HepG2 (cell line): ENCODE results near the gene MTA1. TPM values are rescaled to one million over a fixed set of nuclear protein-coding genes. Genes with fewer than 3 reads are reported as not detected.

Experiments
- ELF1 ChIP-seq: sonication (generic); formaldehyde crosslinking; IDR thresholded peaks from 2 replicates; pipeline ENCODE4 v1.4.0; 2020; ENCODE audit warnings: missing genetic modification reagents
- FOXO1 ChIP-seq: sonication (generic); formaldehyde crosslinking; IDR thresholded peaks from 2 replicates; pipeline ENCODE4 v1.4.0; 2020; ENCODE audit warnings: missing genetic modification reagents
- HIVEP1 ChIP-seq: sonication (generic); formaldehyde crosslinking; IDR thresholded peaks from 2 replicates; pipeline ENCODE4 v1.4.0; 2020; ENCODE audit warnings: mild to moderate bottlenecking, missing genetic modification reagents
- HOXA5 ChIP-seq: sonication (generic); formaldehyde crosslinking; IDR thresholded peaks from 2 replicates; pipeline ENCODE4 v1.4.0; 2020; ENCODE audit warnings: missing genetic modification reagents
- MED13 ChIP-seq: sonication (generic); formaldehyde crosslinking; IDR thresholded peaks from 2 replicates; pipeline ENCODE4 v1.5.0; 2020; ENCODE audit warnings: missing genetic modification reagents
- POLR2A ChIP-seq, 2 experiments: IDR thresholded peaks; 2 replicates each; pipeline ENCODE4 v1.6.1; 2011; ENCODE audit warnings: low read depth in 2 of 2, low read length in 2 of 2, mild to moderate bottlenecking in 1 of 2, moderate library complexity in 1 of 2; ENCODE audit not compliant: insufficient read depth in 1 of 2
- POLR2G ChIP-seq: fragments of 200-400 bp; formaldehyde crosslinking; IDR thresholded peaks from 2 replicates; pipeline ENCODE4 v1.6.1; 2018; ENCODE audit warnings: mild to moderate bottlenecking, low read depth, low read length, moderate library complexity
- REPIN1 ChIP-seq: sonication (generic); formaldehyde crosslinking; IDR thresholded peaks from 2 replicates; pipeline ENCODE4 v1.8.0; 2022; ENCODE audit warnings: missing genetic modification reagents, low read depth, mild to moderate bottlenecking, borderline replicate concordance
- SNRNP70 ChIP-seq: fragments of 200-400 bp; formaldehyde crosslinking; IDR thresholded peaks from 2 replicates; pipeline ENCODE4 v1.6.1; 2017; ENCODE audit warnings: mild to moderate bottlenecking, low read depth, low read length, moderate library complexity
- ZFX ChIP-seq: sonication (generic); formaldehyde crosslinking; IDR thresholded peaks from 2 replicates; pipeline ENCODE4 v1.4.0; 2020; ENCODE audit warnings: mild to moderate bottlenecking, low read depth, missing genetic modification reagents, moderate library complexity
- ZMYM3 ChIP-seq: sonication (generic); formaldehyde crosslinking; IDR thresholded peaks from 2 replicates; pipeline ENCODE4 v1.5.1; 2020; ENCODE audit warnings: mild to moderate bottlenecking, missing genetic modification reagents
- ZNF232 ChIP-seq: sonication (generic); formaldehyde crosslinking; IDR thresholded peaks from 2 replicates; pipeline ENCODE4 v1.4.0; 2020; ENCODE audit warnings: missing genetic modification reagents, borderline replicate concordance
- ZNF263 ChIP-seq: sonication (generic); formaldehyde crosslinking; IDR thresholded peaks from 2 replicates; pipeline ENCODE4 v1.4.0; 2020; ENCODE audit warnings: missing genetic modification reagents
- ZNF350 ChIP-seq: sonication (generic); formaldehyde crosslinking; IDR thresholded peaks from 2 replicates; pipeline ENCODE4 v1.4.0; 2020; ENCODE audit warnings: mild to moderate bottlenecking, low read depth, missing genetic modification reagents, borderline replicate concordance
- ZNF441 ChIP-seq: sonication (generic); formaldehyde crosslinking; IDR thresholded peaks from 2 replicates; pipeline ENCODE4 v1.7.0; 2021; ENCODE audit warnings: missing genetic modification reagents, borderline replicate concordance
- ZNF598 ChIP-seq: sonication (generic); formaldehyde crosslinking; IDR thresholded peaks from 2 replicates; pipeline ENCODE4 v1.5.1; 2020; ENCODE audit warnings: mild to moderate bottlenecking, missing genetic modification reagents, borderline replicate concordance
- ZNF614 ChIP-seq: IDR thresholded peaks from 2 replicates; pipeline ENCODE4 v1.6.1; 2018; ENCODE audit warnings: missing biosample characterization, missing genetic modification reagents, inconsistent platforms, borderline replicate concordance
- ZNF616 ChIP-seq: sonication (generic); formaldehyde crosslinking; IDR thresholded peaks from 2 replicates; pipeline ENCODE4 v1.5.0; 2020; ENCODE audit warnings: low read depth, mild to moderate bottlenecking, missing genetic modification reagents
- ZNF644 ChIP-seq: IDR thresholded peaks from 2 replicates; pipeline ENCODE4 v1.6.1; 2016; ENCODE audit warnings: low read depth
- ZNF670 ChIP-seq: sonication (generic); formaldehyde crosslinking; IDR thresholded peaks from 2 replicates; pipeline ENCODE4 v1.8.0; 2022; ENCODE audit warnings: mild to moderate bottlenecking, missing genetic modification reagents, borderline replicate concordance
- ZNF687 ChIP-seq: sonication (generic); formaldehyde crosslinking; IDR thresholded peaks from 2 replicates; pipeline ENCODE4 v1.5.1; 2020; ENCODE audit warnings: mild to moderate bottlenecking, missing genetic modification reagents, moderate library complexity
- polyA plus RNA-seq, 8 experiments: library from polyadenylated mRNA; depleted of rRNA in 3 of 8; stranded (reverse) in 7 of 8; unstranded in 1 of 8; fragments of >200 nt; fragmentation: Illumina TruSeq in 4 of 8; extraction: Trizol in 4 of 8; gene quantifications; 2 replicates each; pipeline versions ENCODE4 v1.2.1 to v1.2.3, GENCODE V29; 2011 to 2016; ENCODE audit warnings: low read depth in 4 of 8, missing spikeins in 1 of 8, mixed read lengths in 1 of 8; ENCODE audit not compliant: insufficient read depth in 1 of 8
- total RNA-seq, 5 experiments: library from RNA; depleted of rRNA; stranded (reverse); fragments of >200 nt; fragmentation: Illumina TruSeq; extraction: Trizol; gene quantifications; 2 replicates each; pipeline ENCODE4 v1.2.3, GENCODE V29; 2016; ENCODE audit warnings: low read depth in 1 of 5
- TF ChIP-seq, protein P1 (sequence below): sonication (generic); formaldehyde crosslinking; IDR thresholded peaks from 2 replicates; pipeline ENCODE4 v1.4.0; 2020; ENCODE audit warnings: missing genetic modification reagents
- TF ChIP-seq, protein P2 (sequence below): sonication (generic); formaldehyde crosslinking; IDR thresholded peaks from 2 replicates; pipeline ENCODE4 v1.5.0; 2020; ENCODE audit warnings: missing genetic modification reagents, mild to moderate bottlenecking, borderline replicate concordance

Gene MTA1
- total and polyA plus RNA-seq, 2 of the 13 experiments (the other 11 are each of a cell fraction or from before 2014, with no cell fraction given): 35.2 to 85.8 TPM

- TF ChIP-seq ZNF616 (CRISPR knock-in tag) (0 out of 2 replicates have a peak, but pooled peaks have one; percentile 36), REPIN1 (no peak), POLR2G (no peak), ZNF687 (CRISPR knock-in tag) (peak; percentile 93), POLR2A (IDR thresholded peaks at IDR 0.05; ENCODE audit: insufficient read depth in 1 of 2, low read depth in 2 of 2, low read length in 2 of 2) (no peak), ZNF441 (CRISPR knock-in tag) (0 out of 2 replicates have a peak, but pooled peaks have one; percentile 33), FOXO1 (CRISPR knock-in tag) (0 out of 2 replicates have a peak, but pooled peaks have one; percentile 12), ZNF350 (no peak), HIVEP1 (CRISPR knock-in tag) (0 out of 2 replicates have a peak, but pooled peaks have one; percentile 27), ELF1 (CRISPR knock-in tag) (peak; percentile 33; the same call in 1 of the 2 replicates), ZNF232 (CRISPR knock-in tag) (no peak), ZNF670 (CRISPR knock-in tag) (no peak), ZNF598 (no peak), ZNF263 (CRISPR knock-in tag) (peak; percentile 59; the same call in 1 of the 2 replicates), HOXA5 (CRISPR knock-in tag) (no peak), ZFX (CRISPR knock-in tag) (peak; percentile 91), MED13 (CRISPR knock-in tag) (no peak), ZMYM3 (CRISPR knock-in tag) (peak; percentile 55; the same call in 1 of the 2 replicates), ZNF614 (CRISPR knock-in tag) (no peak), ZNF644 (CRISPR knock-in tag) (no peak), SNRNP70 (no peak)
- TF ChIP-seq, protein P1, sequence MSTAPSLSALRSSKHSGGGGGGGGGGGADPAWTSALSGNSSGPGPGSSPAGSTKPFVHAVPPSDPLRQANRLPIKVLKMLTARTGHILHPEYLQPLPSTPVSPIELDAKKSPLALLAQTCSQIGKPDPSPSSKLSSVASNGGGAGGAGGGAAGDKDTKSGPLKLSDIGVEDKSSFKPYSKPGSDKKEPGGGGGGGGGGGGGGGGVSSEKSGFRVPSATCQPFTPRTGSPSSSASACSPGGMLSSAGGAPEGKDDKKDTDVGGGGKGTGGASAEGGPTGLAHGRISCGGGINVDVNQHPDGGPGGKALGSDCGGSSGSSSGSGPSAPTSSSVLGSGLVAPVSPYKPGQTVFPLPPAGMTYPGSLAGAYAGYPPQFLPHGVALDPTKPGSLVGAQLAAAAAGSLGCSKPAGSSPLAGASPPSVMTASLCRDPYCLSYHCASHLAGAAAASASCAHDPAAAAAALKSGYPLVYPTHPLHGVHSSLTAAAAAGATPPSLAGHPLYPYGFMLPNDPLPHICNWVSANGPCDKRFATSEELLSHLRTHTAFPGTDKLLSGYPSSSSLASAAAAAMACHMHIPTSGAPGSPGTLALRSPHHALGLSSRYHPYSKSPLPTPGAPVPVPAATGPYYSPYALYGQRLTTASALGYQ (CRISPR knock-in tag): no peak
- TF ChIP-seq, protein P2, sequence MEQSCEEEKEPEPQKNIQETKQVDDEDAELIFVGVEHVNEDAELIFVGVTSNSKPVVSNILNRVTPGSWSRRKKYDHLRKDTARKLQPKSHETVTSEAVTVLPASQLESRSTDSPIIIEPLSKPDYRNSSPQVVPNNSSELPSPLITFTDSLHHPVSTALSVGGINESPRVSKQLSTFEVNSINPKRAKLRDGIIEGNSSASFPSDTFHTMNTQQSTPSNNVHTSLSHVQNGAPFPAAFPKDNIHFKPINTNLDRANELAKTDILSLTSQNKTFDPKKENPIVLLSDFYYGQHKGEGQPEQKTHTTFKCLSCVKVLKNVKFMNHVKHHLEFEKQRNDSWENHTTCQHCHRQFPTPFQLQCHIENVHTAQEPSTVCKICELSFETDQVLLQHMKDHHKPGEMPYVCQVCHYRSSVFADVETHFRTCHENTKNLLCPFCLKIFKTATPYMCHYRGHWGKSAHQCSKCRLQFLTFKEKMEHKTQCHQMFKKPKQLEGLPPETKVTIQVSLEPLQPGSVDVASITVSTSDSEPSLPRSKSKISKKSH (CRISPR knock-in tag): 0 out of 2 replicates have a peak, but pooled peaks have one; percentile 16
Observed at GRCh38 chr14:105503935-105504692, 84.5 kb downstream of the MTA1 start (continued).
